H1 (cell line): ENCODE data around the gene MYRIP. TPM values are rescaled to one million over a fixed set of nuclear protein-coding genes. Genes with fewer than 3 reads are reported as not detected.

Experiments used
- CTCF ChIA-PET: fragments of 300-600 bp; sonication (Branson Sonifier 250); formaldehyde crosslinking; loops from one replicate; lab custom pipeline; 2021; ENCODE audit not compliant: partially characterized antibody; lab: Charles Lee
- POLR2A ChIA-PET: fragments of 300-600 bp; sonication (Branson Sonifier 250); formaldehyde crosslinking; loops from one replicate; lab custom pipeline; 2021; ENCODE audit warnings: inconsistent platforms; ENCODE audit not compliant: partially characterized antibody; lab: Charles Lee
- DNase-seq, 2 experiments: peaks; one replicate each; pipeline versions ENCODE4 v3.0.0 to v3.0.0-alpha.2; 2010 to 2022; ENCODE audit warnings: low spot score in 2 of 2, low read depth in 1 of 2, mixed read lengths in 1 of 2
- FAIRE-seq: peaks from 2 replicates; lab custom pipeline; 2011; peaks lifted over from hg19 to GRCh38; lab: Jason Lieb, UNC
- H2AFZ ChIP-seq: 2 replicates; pipeline ENCODE4 v1.8.1; 2012; ENCODE audit warnings: low read length, inconsistent platforms
- H2AK5ac ChIP-seq: 2 replicates; pipeline ENCODE4 v1.6.1; 2013; ENCODE audit warnings: low read depth, low read length
- H2BK120ac ChIP-seq: replicated peaks from 2 replicates; pipeline ENCODE3; 2013; ENCODE audit warnings: low read depth, low read length, inconsistent platforms
- H2BK12ac ChIP-seq: 2 replicates; pipeline ENCODE4 v1.6.1; 2013; ENCODE audit warnings: low read depth, low read length
- H2BK15ac ChIP-seq: 2 replicates; pipeline ENCODE4 v1.6.1; 2013; ENCODE audit warnings: low read length
- H2BK20ac ChIP-seq: 2 replicates; pipeline ENCODE4 v1.6.1; 2013; ENCODE audit warnings: low read length
- H2BK5ac ChIP-seq: 2 replicates; pipeline ENCODE4 v1.6.1; 2013; ENCODE audit warnings: low read depth, low read length
- H3K14ac ChIP-seq: 2 replicates; pipeline ENCODE4 v1.6.1; 2013; ENCODE audit warnings: inconsistent platforms; ENCODE audit not compliant: insufficient read length
- H3K18ac ChIP-seq: 2 replicates; pipeline ENCODE4 v1.6.1; 2013; ENCODE audit warnings: low read length; ENCODE audit errors: extremely low read depth
- H3K23ac ChIP-seq: 2 replicates; pipeline ENCODE4 v1.6.1; 2013; ENCODE audit warnings: inconsistent platforms; ENCODE audit not compliant: insufficient read length
- H3K23me2 ChIP-seq: 2 replicates; pipeline ENCODE4 v1.6.1; 2013; ENCODE audit warnings: low read depth, low read length
- H3K27ac ChIP-seq: 2 replicates; pipeline ENCODE4 v1.6.1; 2011; ENCODE audit warnings: low read depth, low read length, inconsistent platforms
- H3K27me3 ChIP-seq, 4 experiments: replicated peaks in 1 of 4; 1 replicate in 1 of 4; 2 replicates in 3 of 4; pipeline versions ENCODE4 v1.6.1 to v1.8.1; 2011 to 2013; ENCODE audit warnings: low read length in 3 of 4, mild to moderate bottlenecking in 3 of 4, inconsistent platforms in 2 of 4, mixed read lengths in 2 of 4, moderate library complexity in 1 of 4; ENCODE audit not compliant: control insufficient read depth in 3 of 4, insufficient read depth in 3 of 4; ENCODE audit errors: extremely low read depth in 1 of 4
- H3K36me3 ChIP-seq, 4 experiments: 2 replicates each; pipeline versions ENCODE4 v1.6.1 to v1.8.1; 2011 to 2013; ENCODE audit warnings: mild to moderate bottlenecking in 4 of 4, low read length in 3 of 4, moderate library complexity in 2 of 4, control low read depth in 1 of 4, inconsistent platforms in 1 of 4; ENCODE audit not compliant: insufficient read depth in 4 of 4, control insufficient read depth in 2 of 4
- H3K4ac ChIP-seq: replicated peaks from 2 replicates; pipeline ENCODE3; 2013; ENCODE audit warnings: low read length, low read depth, mixed read lengths, inconsistent platforms; ENCODE audit not compliant: insufficient read length
- H3K4me1 ChIP-seq, 4 experiments: replicated peaks in 1 of 4; 1 replicate in 1 of 4; 2 replicates in 3 of 4; pipeline versions ENCODE4 v1.6.1 to v1.8.1; 2011 to 2013; ENCODE audit warnings: low read length in 3 of 4, inconsistent platforms in 2 of 4, mixed read lengths in 1 of 4; ENCODE audit not compliant: insufficient read depth in 4 of 4, control insufficient read depth in 3 of 4
- H3K4me2 ChIP-seq, 2 experiments: 2 replicates each; pipeline versions ENCODE4 v1.6.1 to v1.8.1; 2011 to 2013; ENCODE audit warnings: low read depth in 2 of 2, low read length in 2 of 2, control low read depth in 1 of 2, inconsistent platforms in 1 of 2, mild to moderate bottlenecking in 1 of 2; ENCODE audit not compliant: insufficient read depth in 1 of 2
- H3K4me3 ChIP-seq, 4 experiments: fragments of 200-600, 300-600 bp in 1 of 4; sonication (generic), shearing (Covaris generic), sonication (Bioruptor Twin) in 1 of 4; 2 replicates each; pipeline versions ENCODE4 v1.5.1 to v1.8.1; 2011 to 2016; ENCODE audit warnings: low read length in 4 of 4, low read depth in 3 of 4, control low read depth in 2 of 4, inconsistent platforms in 2 of 4, mild to moderate bottlenecking in 2 of 4, mixed read lengths in 1 of 4, moderate library complexity in 1 of 4; ENCODE audit not compliant: insufficient read depth in 2 of 4; ENCODE audit errors: extremely low read depth in 1 of 4
- H3K56ac ChIP-seq: replicated peaks from 2 replicates; pipeline ENCODE3; 2013; ENCODE audit warnings: low read depth, mild to moderate bottlenecking, mixed read lengths, low read length, inconsistent platforms; ENCODE audit not compliant: insufficient read length
- H3K79me1 ChIP-seq: 2 replicates; pipeline ENCODE4 v1.6.1; 2013; ENCODE audit warnings: low read depth, low read length, control low read depth
- H3K79me2 ChIP-seq, 2 experiments: 2 replicates each; pipeline versions ENCODE4 v1.6.1 to v1.8.1; 2012 to 2013; ENCODE audit warnings: low read length in 2 of 2, mild to moderate bottlenecking in 2 of 2, inconsistent platforms in 1 of 2; ENCODE audit not compliant: insufficient read depth in 2 of 2, control insufficient read depth in 1 of 2
- H3K9ac ChIP-seq, 4 experiments: replicated peaks in 1 of 4; 1 replicate in 1 of 4; 2 replicates in 3 of 4; pipeline versions ENCODE4 v1.6.1 to v1.8.1; 2011 to 2013; ENCODE audit warnings: low read depth in 3 of 4, low read length in 3 of 4, control low read depth in 2 of 4, mild to moderate bottlenecking in 2 of 4, moderate library complexity in 2 of 4, inconsistent platforms in 1 of 4; ENCODE audit errors: extremely low read depth in 1 of 4
- H3K9me3 ChIP-seq, 2 experiments: 2 replicates each; pipeline versions ENCODE4 v1.6.1 to v1.8.1; 2012 to 2013; ENCODE audit warnings: mild to moderate bottlenecking in 2 of 2, moderate library complexity in 2 of 2, control low read depth in 1 of 2, inconsistent platforms in 1 of 2, low read depth in 1 of 2, low read length in 1 of 2, mixed read lengths in 1 of 2; ENCODE audit not compliant: insufficient read depth in 2 of 2
- H4K20me1 ChIP-seq, 2 experiments: replicated peaks in 1 of 2; 2 replicates each; pipeline versions ENCODE3 to v1.8.1; 2011 to 2013; ENCODE audit warnings: inconsistent platforms in 2 of 2, low read length in 2 of 2, mild to moderate bottlenecking in 1 of 2; ENCODE audit not compliant: insufficient read depth in 2 of 2, control insufficient read depth in 1 of 2
- H4K5ac ChIP-seq: 2 replicates; pipeline ENCODE4 v1.6.1; 2013; ENCODE audit warnings: low read length, low read depth, mixed read lengths, inconsistent platforms; ENCODE audit not compliant: insufficient read length
- H4K8ac ChIP-seq: 2 replicates; pipeline ENCODE4 v1.8.0; 2013; ENCODE audit warnings: mild to moderate bottlenecking, moderate library complexity, low read length, inconsistent platforms; ENCODE audit not compliant: insufficient read depth; ENCODE audit errors: extremely low read depth
- H4K91ac ChIP-seq: replicated peaks from 2 replicates; pipeline ENCODE3; 2013; ENCODE audit warnings: low read length, mixed read lengths, inconsistent platforms; ENCODE audit not compliant: insufficient read length
- ASH2L ChIP-seq: fragments of 200-600, 300-600 bp; sonication (generic); IDR thresholded peaks from one replicate; pipeline ENCODE4 v1.7.1; 2017; ENCODE audit warnings: low read length
- ATF3 ChIP-seq: IDR thresholded peaks from 2 replicates; pipeline ENCODE4 v1.6.1; 2011; ENCODE audit warnings: low read depth, mild to moderate bottlenecking, low read length; ENCODE audit not compliant: insufficient read depth
- BRCA1 ChIP-seq: IDR thresholded peaks from 2 replicates; pipeline ENCODE4 v1.6.1; 2012; ENCODE audit warnings: low read depth, low read length, improper control_type of control experiment
- EGR1 ChIP-seq: IDR thresholded peaks from 2 replicates; pipeline ENCODE4 v1.6.1; 2011; ENCODE audit warnings: low read depth, low read length, borderline replicate concordance
- KDM4A ChIP-seq: IDR thresholded peaks from one replicate; pipeline ENCODE4 v1.7.1; 2012; ENCODE audit warnings: low read depth, mild to moderate bottlenecking, moderate library complexity, low read length, inconsistent platforms; ENCODE audit not compliant: severe bottlenecking
- PHF8 ChIP-seq: fragments of 200-600 bp; sonication (generic); conservative IDR thresholded peaks from 2 replicates; pipeline ENCODE4 v1.7.1; 2012; ENCODE audit warnings: low read depth, mild to moderate bottlenecking, inconsistent platforms, low read length, moderate library complexity
- POLR2AphosphoS5 ChIP-seq: IDR thresholded peaks from 2 replicates; pipeline ENCODE4 v1.6.1; 2011; ENCODE audit warnings: low read depth, low read length
- POU5F1 ChIP-seq: IDR thresholded peaks from 2 replicates; pipeline ENCODE4 v1.6.1; 2011; ENCODE audit warnings: low read depth, mild to moderate bottlenecking, low read length, moderate library complexity
- SRF ChIP-seq: IDR thresholded peaks from 2 replicates; pipeline ENCODE4 v1.6.1; 2011; ENCODE audit warnings: mild to moderate bottlenecking, low read depth, low read length, moderate library complexity
- WGBS, 2 experiments: shearing (Covaris generic) in 1 of 2; methylation state at CpG; one replicate each; pipeline versions ENCODE4 v1.1.6 to v1.1.7; 2013 to 2015; ENCODE audit warnings: low lambda C conversion rate in 2 of 2, mixed read lengths in 2 of 2, inconsistent platforms in 1 of 2, low coverage in 1 of 2, missing lambda C conversion rate in 1 of 2; ENCODE audit not compliant: insufficient replicate concordance in 2 of 2, insufficient coverage in 1 of 2, insufficient read length in 1 of 2; ENCODE audit errors: extremely low coverage in 1 of 2, missing lambda C conversion rate in 1 of 2; 5-methylcytosine and 5-hydroxymethylcytosine counted together
- polyA plus RNA-seq, 7 experiments: library from polyadenylated mRNA; depleted of rRNA in 3 of 7; stranded (reverse) in 5 of 7; unstranded in 2 of 7; fragments of >200 nt in 5 of 7; fragments of 200-250 nt in 2 of 7; gene quantifications; 1 replicate in 5 of 7; 2 replicates in 1 of 7; 4 replicates in 1 of 7; pipeline versions ENCODE4 v1.2.1 to v1.2.3, GENCODE V29; 2011 to 2013; ENCODE audit warnings: missing spikeins in 2 of 7, mixed read lengths in 2 of 7
- total RNA-seq: library from RNA; stranded (reverse); fragmentation: NEBNext Ultra II Directional; extraction: Animal tissue kit (Norgen Biotek cat#: 25700); gene quantifications from 2 replicates; pipeline ENCODE4 v1.2.1, GENCODE V29; 2021

MYRIP gene
- total and polyA plus RNA-seq, 2 of the 8 experiments (the other 6 are each of a cell fraction or from before 2014, with no cell fraction given): 0.54 to 4.3 TPM

- no peaks in the 10 kb centered on the region for H3K79me1 ChIP-seq
- H3K9ac ChIP-seq: no peak overlapping the region
- no peaks in the 10 kb centered on the region for H3K9me3 ChIP-seq
- CTCF ChIA-PET: no interaction called here
- no peak overlapping the region for H2AFZ ChIP-seq
- H2BK5ac ChIP-seq: no peak overlapping the region
- H3K27me3 ChIP-seq: no peaks in the 10 kb centered on the region; a peak in 1 of 7 replicates
- 83% methylated on average over 2 of the region's 2 CpGs; no CpG with 5 or more reads in 1 of the 2 experiments for WGBS, 2 experiments
- no peak overlapping the region for H3K23ac ChIP-seq
- no peaks in the 10 kb centered on the region for H3K23me2 ChIP-seq
- no peaks in the 10 kb centered on the region for H3K36me3 ChIP-seq
- no peak overlapping the region for H3K56ac ChIP-seq
- H2BK120ac ChIP-seq: no peak overlapping the region
- TF ChIP-seq SRF (no peak), KDM4A (no peak), EGR1 (no peak), ATF3 (no peak), POLR2AphosphoS5 (no peak), ASH2L (no peak), PHF8 (no peak), POU5F1 (no peak), BRCA1 (no peak)
- H4K8ac ChIP-seq: no peak overlapping the region
- no peak overlapping the region for H2AK5ac ChIP-seq
- no peak overlapping the region for H3K27ac ChIP-seq
- POLR2A ChIA-PET: no interaction called here
- H3K4me2 ChIP-seq: no peak overlapping the region
- no peak overlapping the region for H4K91ac ChIP-seq
- H3K79me2 ChIP-seq: no peaks in the 10 kb centered on the region
- no peak overlapping the region for H3K4ac ChIP-seq
- no peak overlapping the region for H4K5ac ChIP-seq
- no peak overlapping the region for H2BK20ac ChIP-seq
- no peak overlapping the region for H2BK12ac ChIP-seq
- H3K18ac ChIP-seq: no peak overlapping the region
- H3K14ac ChIP-seq: no peak overlapping the region
- H3K4me1 ChIP-seq: no peaks in the 10 kb centered on the region
- no peaks in the 10 kb centered on the region for H4K20me1 ChIP-seq
- DNase-seq (no peak), FAIRE-seq (no peak)
- no peak overlapping the region for H3K4me3 ChIP-seq
- no peak overlapping the region for H2BK15ac ChIP-seq
These were observed 472.6 kb downstream of the MYRIP start for GRCh38 chr3:40281995-40282394.
